Thyroid gland (tissue), 4 donors: Measurements from ENCODE around the gene LRRC72.

Experiments
- POLR2A ChIP-seq, 2 donors: fragments of 450-650 bp; IDR thresholded peaks; one replicate each; pipeline ENCODE4 v1.6.1; 2017; ENCODE audit warnings: antibody characterized with exemption in 2 of 2, mild to moderate bottlenecking in 2 of 2, moderate library complexity in 1 of 2
- TF ChIP-seq, protein P1 (sequence below), 6 experiments: fragments of 200-600 bp in 3 of 6; fragments of 450-650 bp in 3 of 6; sonication (generic) in 3 of 6; IDR thresholded peaks; one replicate each; pipeline ENCODE4 v1.5.1; 2016 to 2019; ENCODE audit warnings: antibody characterized with exemption in 6 of 6, mild to moderate bottlenecking in 2 of 6, inconsistent platforms in 1 of 6, moderate library complexity in 1 of 6

DNA sequence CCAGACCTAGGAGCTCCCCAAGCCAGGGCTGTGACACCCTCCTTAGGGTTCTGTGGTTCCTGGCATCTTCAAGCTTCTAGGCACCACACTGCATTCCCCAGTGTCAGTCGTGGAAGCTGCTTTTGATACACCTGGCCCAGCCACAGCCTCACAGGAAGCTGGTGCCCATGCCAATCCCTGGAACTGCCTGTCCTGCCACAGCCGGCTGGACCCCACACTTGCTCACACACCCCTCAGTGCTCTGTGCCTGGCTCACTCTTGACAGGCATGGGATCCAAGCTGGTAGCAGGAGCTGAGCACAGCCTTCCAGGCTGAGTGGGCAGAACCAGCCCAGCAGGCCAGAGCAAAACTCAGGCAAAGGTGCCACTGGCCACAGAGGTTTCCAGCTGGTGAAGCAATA is 21.8 kb downstream of the LRRC72 start:
- TF ChIP-seq, protein P1, sequence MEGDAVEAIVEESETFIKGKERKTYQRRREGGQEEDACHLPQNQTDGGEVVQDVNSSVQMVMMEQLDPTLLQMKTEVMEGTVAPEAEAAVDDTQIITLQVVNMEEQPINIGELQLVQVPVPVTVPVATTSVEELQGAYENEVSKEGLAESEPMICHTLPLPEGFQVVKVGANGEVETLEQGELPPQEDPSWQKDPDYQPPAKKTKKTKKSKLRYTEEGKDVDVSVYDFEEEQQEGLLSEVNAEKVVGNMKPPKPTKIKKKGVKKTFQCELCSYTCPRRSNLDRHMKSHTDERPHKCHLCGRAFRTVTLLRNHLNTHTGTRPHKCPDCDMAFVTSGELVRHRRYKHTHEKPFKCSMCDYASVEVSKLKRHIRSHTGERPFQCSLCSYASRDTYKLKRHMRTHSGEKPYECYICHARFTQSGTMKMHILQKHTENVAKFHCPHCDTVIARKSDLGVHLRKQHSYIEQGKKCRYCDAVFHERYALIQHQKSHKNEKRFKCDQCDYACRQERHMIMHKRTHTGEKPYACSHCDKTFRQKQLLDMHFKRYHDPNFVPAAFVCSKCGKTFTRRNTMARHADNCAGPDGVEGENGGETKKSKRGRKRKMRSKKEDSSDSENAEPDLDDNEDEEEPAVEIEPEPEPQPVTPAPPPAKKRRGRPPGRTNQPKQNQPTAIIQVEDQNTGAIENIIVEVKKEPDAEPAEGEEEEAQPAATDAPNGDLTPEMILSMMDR (IDR thresholded peaks at IDR 0.05) = no peak
- no peak for TF ChIP-seq POLR2A (IDR thresholded peaks at IDR 0.05)
